ENCODE measurements around the gene BRI3. TPM values are rescaled to one million over a fixed set of nuclear protein-coding genes. Genes with fewer than 3 reads are reported as not detected.

BRI3 gene
- polyA plus RNA-seq, 1 donor (not counting 4 experiments of a cell fraction or from before 2014, with no cell fraction given), result 121 TPM

DNA sequence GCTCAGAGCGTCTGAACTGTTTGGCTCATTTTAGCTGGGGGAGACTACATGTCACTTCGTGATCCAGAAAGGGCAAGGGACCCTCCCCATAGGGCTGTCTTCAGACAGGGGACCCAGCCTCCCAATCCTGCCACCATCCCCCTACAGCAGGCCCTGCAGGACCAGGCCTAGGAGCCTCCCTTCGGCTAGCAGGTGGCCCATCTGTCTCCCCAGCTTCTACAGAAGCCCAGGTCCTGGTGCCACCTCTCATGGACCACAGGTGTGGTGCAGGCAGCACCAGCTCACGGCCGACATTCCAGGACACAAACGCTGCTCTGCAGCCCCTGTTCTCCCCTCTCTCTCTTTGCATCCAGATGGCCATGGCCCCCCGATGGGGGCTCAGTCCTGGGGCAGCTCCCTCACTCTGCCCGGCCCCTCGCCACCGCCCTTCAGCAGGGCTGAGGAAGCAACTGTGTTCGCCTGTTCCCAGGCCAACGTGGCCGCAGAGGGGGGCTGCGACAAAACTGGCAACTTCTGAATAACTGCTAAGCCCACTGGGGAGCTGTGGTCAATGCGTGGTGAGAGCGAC is 39.7 kb upstream of the BRI3 start:
- Histone ChIP-seq H3K4me3 (ENCODE audit: control insufficient read depth in 2 of 3, extremely low read depth in 1 of 3, insufficient read depth in 2 of 3, low read depth in 1 of 3, low read length in 3 of 3) (no peak overlapping the region), H3K27me3 (ENCODE audit: control insufficient read depth, extremely low read depth, insufficient read depth, low read length) (no peaks in the 10 kb centered on the region), H3K36me3 (ENCODE audit: control insufficient read depth in 2 of 2, extremely low read depth in 1 of 2, insufficient read depth in 2 of 2, low read length in 2 of 2) (peaks cover 7% of the 10 kb centered on the region in 2 experiments), H3K9me3 (ENCODE audit: control insufficient read depth, low read depth, low read length) (no peaks in the 10 kb centered on the region), H2AFZ (ENCODE audit: control insufficient read depth, low read length) (no peak overlapping the region), H3K27ac (ENCODE audit: control insufficient read depth, insufficient read depth, low read length) (no peak overlapping the region), H3K9me1 (ENCODE audit: control insufficient read depth, extremely low read depth, insufficient read depth, low read length) (no peaks in the 10 kb centered on the region), H3K4me2 (ENCODE audit: control insufficient read depth, extremely low read depth, insufficient read depth, low read depth, low read length) (no peak overlapping the region), H3K4me1 (ENCODE audit: control insufficient read depth, extremely low read depth, insufficient read depth, low read length) (no peaks in the 10 kb centered on the region), H3K9ac (ENCODE audit: control insufficient read depth, extremely low read depth, insufficient read depth, low read length) (no peak overlapping the region), H4K20me1 (ENCODE audit: control insufficient read depth, extremely low read depth, insufficient read depth, low read length) (no peaks in the 10 kb centered on the region), H3K79me2 (ENCODE audit: control insufficient read depth, insufficient read depth, low read length) (no peaks in the 10 kb centered on the region)
- dilution Hi-C loops (cut with MboI; ENCODE audit: extremely low pct_ligation_motif_present, low sequenced_read_pairs), result no loop called here
- FAIRE-seq (no peak), DNase-seq (ENCODE audit: low read depth, low spot score) (no peak)
- TF ChIP-seq EZH2 (IDR thresholded peaks at IDR 0.05; ENCODE audit: low read length), result no peak
- TF ChIP-seq, protein P1, sequence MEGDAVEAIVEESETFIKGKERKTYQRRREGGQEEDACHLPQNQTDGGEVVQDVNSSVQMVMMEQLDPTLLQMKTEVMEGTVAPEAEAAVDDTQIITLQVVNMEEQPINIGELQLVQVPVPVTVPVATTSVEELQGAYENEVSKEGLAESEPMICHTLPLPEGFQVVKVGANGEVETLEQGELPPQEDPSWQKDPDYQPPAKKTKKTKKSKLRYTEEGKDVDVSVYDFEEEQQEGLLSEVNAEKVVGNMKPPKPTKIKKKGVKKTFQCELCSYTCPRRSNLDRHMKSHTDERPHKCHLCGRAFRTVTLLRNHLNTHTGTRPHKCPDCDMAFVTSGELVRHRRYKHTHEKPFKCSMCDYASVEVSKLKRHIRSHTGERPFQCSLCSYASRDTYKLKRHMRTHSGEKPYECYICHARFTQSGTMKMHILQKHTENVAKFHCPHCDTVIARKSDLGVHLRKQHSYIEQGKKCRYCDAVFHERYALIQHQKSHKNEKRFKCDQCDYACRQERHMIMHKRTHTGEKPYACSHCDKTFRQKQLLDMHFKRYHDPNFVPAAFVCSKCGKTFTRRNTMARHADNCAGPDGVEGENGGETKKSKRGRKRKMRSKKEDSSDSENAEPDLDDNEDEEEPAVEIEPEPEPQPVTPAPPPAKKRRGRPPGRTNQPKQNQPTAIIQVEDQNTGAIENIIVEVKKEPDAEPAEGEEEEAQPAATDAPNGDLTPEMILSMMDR (optimal IDR thresholded peaks at IDR 0.05 in 1 of 3, IDR thresholded peaks at IDR 0.05 in 1 of 3, conservative IDR thresholded peaks at IDR 0.05 in 1 of 3; ENCODE audit: extremely low read depth in 1 of 3, insufficient read depth in 2 of 3, low read length in 3 of 3), result no peak

GRCh38 chr7:98242342-98242741 is 39.1 kb upstream of the BRI3 start:
- dilution Hi-C loops (cut with MboI; ENCODE audit: extremely low pct_ligation_motif_present, low sequenced_read_pairs), result no loop called here
- Histone ChIP-seq H3K4me3 (ENCODE audit: control insufficient read depth in 2 of 3, extremely low read depth in 1 of 3, insufficient read depth in 2 of 3, low read depth in 1 of 3, low read length in 3 of 3) (no peak overlapping the region), H3K36me3 (ENCODE audit: control insufficient read depth in 2 of 2, extremely low read depth in 1 of 2, insufficient read depth in 2 of 2, low read length in 2 of 2) (peaks cover 7% of the 10 kb centered on the region in 2 experiments), H3K4me2 (ENCODE audit: control insufficient read depth, extremely low read depth, insufficient read depth, low read depth, low read length) (no peak overlapping the region), H3K9me1 (ENCODE audit: control insufficient read depth, extremely low read depth, insufficient read depth, low read length) (no peaks in the 10 kb centered on the region), H3K79me2 (ENCODE audit: control insufficient read depth, insufficient read depth, low read length) (no peaks in the 10 kb centered on the region), H4K20me1 (ENCODE audit: control insufficient read depth, extremely low read depth, insufficient read depth, low read length) (no peaks in the 10 kb centered on the region), H3K27ac (ENCODE audit: control insufficient read depth, insufficient read depth, low read length) (no peak overlapping the region), H3K27me3 (ENCODE audit: control insufficient read depth, extremely low read depth, insufficient read depth, low read length) (no peaks in the 10 kb centered on the region), H3K9ac (ENCODE audit: control insufficient read depth, extremely low read depth, insufficient read depth, low read length) (no peak overlapping the region), H3K9me3 (ENCODE audit: control insufficient read depth, low read depth, low read length) (no peaks in the 10 kb centered on the region), H3K4me1 (ENCODE audit: control insufficient read depth, extremely low read depth, insufficient read depth, low read length) (no peaks in the 10 kb centered on the region), H2AFZ (ENCODE audit: control insufficient read depth, low read length) (no peak overlapping the region)
- FAIRE-seq (no peak), DNase-seq (ENCODE audit: low read depth, low spot score) (no peak)
- TF ChIP-seq, protein P1 (optimal IDR thresholded peaks at IDR 0.05 in 1 of 3, IDR thresholded peaks at IDR 0.05 in 1 of 3, conservative IDR thresholded peaks at IDR 0.05 in 1 of 3; ENCODE audit: extremely low read depth in 1 of 3, insufficient read depth in 2 of 3, low read length in 3 of 3), result no peak
- TF ChIP-seq EZH2 (IDR thresholded peaks at IDR 0.05; ENCODE audit: low read length), result no peak
